HCT116 (cell line): ENCODE measurements around the gene DYNC1I1. TPM values are rescaled to one million over a fixed set of nuclear protein-coding genes. Genes with fewer than 3 reads are reported as not detected.

Source experiments
- ATAC-seq: fragments of 200-7000 bp; cut with Tn5 transposase; 2 replicates; pipeline ENCODE4 v1.9.1; 2020; ENCODE audit warnings: mild to moderate bottlenecking, moderate library complexity
- BruUV-seq: library from RNA; stranded (reverse); fragments of 400-500 nt; replicated peaks from 2 replicates; lab custom pipeline; 2021; lab: Mats Ljungman, UMichigan
- CTCF ChIA-PET: fragments of 300-600 bp; sonication (Branson Sonifier 250); formaldehyde crosslinking; loops from one replicate; lab custom pipeline; 2021; ENCODE audit warnings: antibody characterized with exemption; lab: Charles Lee
- POLR2A ChIA-PET: fragments of 300-600, 350-600 bp; sonication (Branson Sonifier 250); formaldehyde crosslinking; loops from one replicate; lab custom pipeline; 2021; ENCODE audit warnings: antibody characterized with exemption; lab: Charles Lee
- RAD21 ChIA-PET, 2 experiments: fragments of 300-600 bp; sonication (Branson Sonifier 250); formaldehyde crosslinking; loops; one replicate each; lab custom pipeline; 2023; ENCODE audit warnings: low total read pairs in 2 of 2; ENCODE audit not compliant: uncharacterized antibody in 2 of 2, unreplicated experiment in 2 of 2, low non-redundant PET in 1 of 2; lab: Charles Lee
- DNase-seq: peaks from one replicate; pipeline ENCODE4 v3.0.0-alpha.2; 2010; ENCODE audit warnings: low read depth, low spot score
- H2AFZ ChIP-seq: fragments of 200-600 bp; shearing (Covaris generic), sonication (generic); 2 replicates; pipeline ENCODE4 v1.6.1; 2017; ENCODE audit warnings: low read depth, mixed run types, mixed read lengths, antibody characterized with exemption, low read length; ENCODE audit not compliant: poor library complexity, severe bottlenecking
- H3K27ac ChIP-seq: 2 replicates; pipeline ENCODE4 v1.5.1; 2012; ENCODE audit warnings: low read depth, low read length
- H3K27me3 ChIP-seq: fragments of 200-600 bp; sonication (generic); 2 replicates; pipeline ENCODE4 v1.6.1; 2016; ENCODE audit warnings: mixed run types, low read length, mixed read lengths; ENCODE audit not compliant: insufficient read depth
- H3K36me3 ChIP-seq, 2 experiments: fragments of 200-500 bp in 1 of 2; fragments of 200-600 bp in 1 of 2; sonication (Bioruptor generic) in 1 of 2; sonication (generic) in 1 of 2; 2 replicates each; pipeline versions ENCODE4 v1.5.1 to v1.6.1; 2014 to 2016; ENCODE audit warnings: low read length in 2 of 2, inconsistent platforms in 1 of 2, mixed read lengths in 1 of 2, mixed run types in 1 of 2; ENCODE audit not compliant: insufficient read depth in 2 of 2, control insufficient read depth in 1 of 2
- H3K4me1 ChIP-seq, 2 experiments: fragments of 200-600 bp in 1 of 2; sonication (generic) in 1 of 2; 2 replicates each; pipeline versions ENCODE4 v1.5.1 to v1.6.1; 2012 to 2017; ENCODE audit warnings: low read length in 2 of 2, inconsistent platforms in 1 of 2, mild to moderate bottlenecking in 1 of 2, mixed read lengths in 1 of 2, mixed run types in 1 of 2, moderate library complexity in 1 of 2; ENCODE audit not compliant: insufficient read depth in 2 of 2, control insufficient read depth in 1 of 2
- H3K4me2 ChIP-seq: fragments of 200-600 bp; sonication (generic); 2 replicates; pipeline ENCODE4 v1.6.1; 2017; ENCODE audit warnings: mixed run types, low read length, mixed read lengths
- H3K4me3 ChIP-seq, 2 experiments: fragments of 200-600 bp in 1 of 2; sonication (generic) in 1 of 2; replicated peaks in 1 of 2; 2 replicates each; pipeline ENCODE4 v1.5.1; 2011 to 2016; ENCODE audit warnings: low read length in 2 of 2, control low read depth in 1 of 2, low read depth in 1 of 2, mild to moderate bottlenecking in 1 of 2, mixed read lengths in 1 of 2, mixed run types in 1 of 2
- H3K79me2 ChIP-seq: fragments of 200-600 bp; sonication (generic); 2 replicates; pipeline ENCODE4 v1.6.1; 2017; ENCODE audit warnings: mild to moderate bottlenecking, mixed run types, low read length, moderate library complexity, mixed read lengths; ENCODE audit not compliant: insufficient read depth
- H3K9ac ChIP-seq: fragments of 200-600 bp; sonication (generic); 2 replicates; pipeline ENCODE4 v1.6.1; 2016; ENCODE audit warnings: low read length, mixed read lengths
- H3K9me2 ChIP-seq: fragments of 200-600 bp; sonication (generic), shearing (Covaris generic); 2 replicates; pipeline ENCODE4 v1.6.1; 2017; ENCODE audit warnings: mixed run types, mild to moderate bottlenecking, moderate library complexity; ENCODE audit not compliant: insufficient read depth
- H3K9me3 ChIP-seq, 2 experiments: fragments of 200-500 bp in 1 of 2; fragments of 200-600 bp in 1 of 2; sonication (Bioruptor generic) in 1 of 2; sonication (generic) in 1 of 2; 2 replicates each; pipeline ENCODE4 v1.6.1; 2014 to 2017; ENCODE audit warnings: low read length in 2 of 2, mixed read lengths in 2 of 2, inconsistent platforms in 1 of 2, low read depth in 1 of 2, mild to moderate bottlenecking in 1 of 2, mixed run types in 1 of 2, moderate library complexity in 1 of 2; ENCODE audit not compliant: control insufficient read depth in 1 of 2, insufficient read depth in 1 of 2
- H4K20me1 ChIP-seq: fragments of 200-600 bp; sonication (generic), shearing (Covaris generic); 2 replicates; pipeline ENCODE4 v1.6.1; 2017; ENCODE audit warnings: mixed run types, mild to moderate bottlenecking, moderate library complexity; ENCODE audit not compliant: insufficient read depth
- CBX3 ChIP-seq: IDR thresholded peaks from 2 replicates; pipeline ENCODE4 v1.6.1; 2012; ENCODE audit warnings: low read depth
- CEBPB ChIP-seq: IDR thresholded peaks from 2 replicates; pipeline ENCODE4 v1.6.1; 2012; ENCODE audit warnings: low read depth
- EZH2 ChIP-seq: fragments of 200-600 bp; sonication (generic); IDR thresholded peaks from 2 replicates; pipeline ENCODE4 v1.6.1; 2017; ENCODE audit warnings: antibody characterized with exemption, mixed run types
- EZH2phosphoT487 ChIP-seq: fragments of 200-600 bp; IDR thresholded peaks from 2 replicates; pipeline ENCODE4 v1.6.1; 2018; ENCODE audit warnings: antibody characterized with exemption, borderline replicate concordance
- FOSL1 ChIP-seq: IDR thresholded peaks from 2 replicates; pipeline ENCODE4 v1.6.1; 2012; ENCODE audit warnings: low read depth
- JUND ChIP-seq: IDR thresholded peaks from 2 replicates; pipeline ENCODE4 v1.6.1; 2012
- POLR2A ChIP-seq: IDR thresholded peaks from 2 replicates; pipeline ENCODE4 v1.7.0; 2011; ENCODE audit warnings: borderline replicate concordance; ENCODE audit not compliant: insufficient read depth, insufficient read length; ENCODE audit errors: extremely low read depth
- POLR2AphosphoS5 ChIP-seq: IDR thresholded peaks from 2 replicates; pipeline ENCODE4 v1.6.1; 2011; ENCODE audit warnings: mild to moderate bottlenecking, low read depth, low read length, moderate library complexity
- SIN3A ChIP-seq: IDR thresholded peaks from 2 replicates; pipeline ENCODE4 v1.6.1; 2012; ENCODE audit warnings: low read depth
- SP1 ChIP-seq: IDR thresholded peaks from 2 replicates; pipeline ENCODE4 v1.6.1; 2012; ENCODE audit warnings: low read depth
- TCF7L2 ChIP-seq: IDR thresholded peaks from 2 replicates; pipeline ENCODE4 v1.7.0; 2011; ENCODE audit warnings: borderline replicate concordance, inconsistent platforms; ENCODE audit not compliant: insufficient read depth, insufficient read length; ENCODE audit errors: extremely low read depth
- ZFX ChIP-seq: fragments of 450-650 bp; IDR thresholded peaks from 2 replicates; pipeline ENCODE4 v1.6.1; 2017
- intact Hi-C: fragments of 100-400 bp; cut with micrococcal nuclease; formaldehyde crosslinking; loops from 2 replicates; pipeline ENCODE4 v1.10.0; 2022
- total RNA-seq: library from RNA; stranded (reverse); gene quantifications from one replicate; pipeline ENCODE4 v1.2.1, GENCODE V29; 2021; ENCODE audit not compliant: unreplicated experiment
- TF ChIP-seq, protein P1 (sequence below): IDR thresholded peaks from 2 replicates; pipeline ENCODE4 v1.6.1; 2012
- TF ChIP-seq, protein P2 (sequence below): IDR thresholded peaks from 2 replicates; pipeline ENCODE4 v1.6.1; 2012
- TF ChIP-seq, protein P3 (sequence below), 3 experiments: fragments of 200-600 bp in 1 of 3; sonication (generic) in 1 of 3; IDR thresholded peaks in 2 of 3; conservative IDR thresholded peaks in 1 of 3; 2 replicates each; pipeline ENCODE4 v1.5.1; 2012 to 2017; ENCODE audit warnings: low read depth in 2 of 3, low read length in 2 of 3, antibody characterized with exemption in 1 of 3, borderline replicate concordance in 1 of 3, control low read depth in 1 of 3, mild to moderate bottlenecking in 1 of 3, mixed read lengths in 1 of 3, mixed run types in 1 of 3, moderate library complexity in 1 of 3; ENCODE audit not compliant: insufficient read depth in 1 of 3
- TF ChIP-seq, protein P4 (sequence below): IDR thresholded peaks from 2 replicates; pipeline ENCODE4 v1.6.1; 2012; ENCODE audit warnings: low read depth

The DYNC1I1 gene
- total RNA-seq, 1 experiment from 2014 or later = not detected

DNA sequence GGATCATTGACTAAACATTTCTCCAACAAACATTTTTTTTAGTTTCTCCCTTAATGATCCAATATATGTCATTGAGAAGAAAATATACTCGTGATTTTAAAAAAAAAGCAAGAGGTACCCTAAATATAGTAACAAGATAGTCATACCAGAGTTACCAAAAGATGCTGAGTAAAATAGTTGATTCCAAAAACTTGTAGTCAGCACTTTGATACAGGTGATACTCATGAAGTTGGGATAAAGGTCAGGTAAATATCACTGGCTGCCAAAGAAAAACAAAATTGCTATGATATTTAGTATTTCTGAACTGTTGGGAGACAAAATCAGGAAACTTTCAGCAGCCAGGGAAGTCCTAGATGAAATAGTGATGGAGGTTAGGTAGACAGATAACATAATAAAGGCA is 225.3 kb downstream of the DYNC1I1 start:
- Histone ChIP-seq H3K9ac (no peak overlapping the region), H3K27ac (no peak overlapping the region), H3K4me3 (no peak overlapping the region), H3K9me2 (no peaks in the 10 kb centered on the region), H3K9me3 (no peaks in the 10 kb centered on the region), H3K27me3 (peaks cover 19% of the 10 kb centered on the region), H3K36me3 (no peaks in the 10 kb centered on the region), H3K79me2 (no peaks in the 10 kb centered on the region), H3K4me2 (no peak overlapping the region), H2AFZ (no peak overlapping the region), H4K20me1 (no peaks in the 10 kb centered on the region), H3K4me1 (no peaks in the 10 kb centered on the region)
- DNase-seq (no peak), ATAC-seq (no peak)
- BruUV-seq = no TSS peak
- CTCF ChIA-PET = no interaction called here
- TF ChIP-seq POLR2A (no peak), JUND (no peak), FOSL1 (no peak), CBX3 (no peak), ZFX (no peak), CEBPB (no peak), TCF7L2 (no peak)
- TF ChIP-seq, protein P1, sequence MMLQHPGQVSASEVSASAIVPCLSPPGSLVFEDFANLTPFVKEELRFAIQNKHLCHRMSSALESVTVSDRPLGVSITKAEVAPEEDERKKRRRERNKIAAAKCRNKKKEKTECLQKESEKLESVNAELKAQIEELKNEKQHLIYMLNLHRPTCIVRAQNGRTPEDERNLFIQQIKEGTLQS = no peak
- TF ChIP-seq, protein P2, sequence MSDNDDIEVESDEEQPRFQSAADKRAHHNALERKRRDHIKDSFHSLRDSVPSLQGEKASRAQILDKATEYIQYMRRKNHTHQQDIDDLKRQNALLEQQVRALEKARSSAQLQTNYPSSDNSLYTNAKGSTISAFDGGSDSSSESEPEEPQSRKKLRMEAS = no peak
- POLR2A ChIA-PET = no interaction called here
- intact Hi-C loops = no loop called here
- RAD21 ChIA-PET = no interaction called here

DNA sequence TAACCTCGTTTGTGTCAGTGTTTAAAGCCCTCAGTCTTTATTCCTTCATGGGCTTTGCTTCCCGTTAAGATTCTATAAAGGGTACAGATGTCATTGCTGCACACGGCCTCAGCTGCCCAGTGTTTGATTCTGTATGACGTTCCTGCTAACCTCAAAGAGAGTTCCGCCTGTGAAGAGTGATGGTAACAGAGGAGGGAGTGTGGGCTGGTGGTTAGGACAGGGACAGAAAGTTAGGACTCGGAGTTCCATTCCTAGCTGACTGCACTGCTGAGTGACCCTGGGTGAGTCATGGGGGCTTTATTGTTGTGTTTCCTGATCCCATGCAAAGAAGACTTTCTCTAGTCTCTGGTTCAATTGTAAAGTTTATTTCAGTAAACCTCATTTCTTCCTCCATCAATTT is 227.1 kb downstream of the DYNC1I1 start:
- H3K9me2 ChIP-seq = no peaks in the 10 kb centered on the region
- no peak overlapping the region for H3K4me2 ChIP-seq
- no peak overlapping the region for H3K27ac ChIP-seq
- H4K20me1 ChIP-seq = no peaks in the 10 kb centered on the region
- H3K27me3 ChIP-seq = peaks cover 37% of the 10 kb centered on the region
- H3K36me3 ChIP-seq = no peaks in the 10 kb centered on the region
- BruUV-seq = no TSS peak
- intact Hi-C loops = no loop called here
- no peak overlapping the region for H2AFZ ChIP-seq
- no peak for ATAC-seq
- H3K9ac ChIP-seq = no peak overlapping the region
- POLR2A ChIA-PET = no interaction called here
- no peak overlapping the region for H3K4me3 ChIP-seq
- no peaks in the 10 kb centered on the region for H3K9me3 ChIP-seq
- no peaks in the 10 kb centered on the region for H3K4me1 ChIP-seq
- H3K79me2 ChIP-seq = no peaks in the 10 kb centered on the region
- no peak for DNase-seq
- RAD21 ChIA-PET = no interaction called here
- CTCF ChIA-PET = no interaction called here
- TF ChIP-seq CBX3 (no peak), EZH2 (no peak), SP1 (no peak), POLR2AphosphoS5 (no peak), CEBPB (no peak), ZFX (no peak), EZH2phosphoT487 (no peak), JUND (no peak), SIN3A (no peak), TCF7L2 (no peak)
- TF ChIP-seq, protein P1 = no peak
- TF ChIP-seq, protein P3, sequence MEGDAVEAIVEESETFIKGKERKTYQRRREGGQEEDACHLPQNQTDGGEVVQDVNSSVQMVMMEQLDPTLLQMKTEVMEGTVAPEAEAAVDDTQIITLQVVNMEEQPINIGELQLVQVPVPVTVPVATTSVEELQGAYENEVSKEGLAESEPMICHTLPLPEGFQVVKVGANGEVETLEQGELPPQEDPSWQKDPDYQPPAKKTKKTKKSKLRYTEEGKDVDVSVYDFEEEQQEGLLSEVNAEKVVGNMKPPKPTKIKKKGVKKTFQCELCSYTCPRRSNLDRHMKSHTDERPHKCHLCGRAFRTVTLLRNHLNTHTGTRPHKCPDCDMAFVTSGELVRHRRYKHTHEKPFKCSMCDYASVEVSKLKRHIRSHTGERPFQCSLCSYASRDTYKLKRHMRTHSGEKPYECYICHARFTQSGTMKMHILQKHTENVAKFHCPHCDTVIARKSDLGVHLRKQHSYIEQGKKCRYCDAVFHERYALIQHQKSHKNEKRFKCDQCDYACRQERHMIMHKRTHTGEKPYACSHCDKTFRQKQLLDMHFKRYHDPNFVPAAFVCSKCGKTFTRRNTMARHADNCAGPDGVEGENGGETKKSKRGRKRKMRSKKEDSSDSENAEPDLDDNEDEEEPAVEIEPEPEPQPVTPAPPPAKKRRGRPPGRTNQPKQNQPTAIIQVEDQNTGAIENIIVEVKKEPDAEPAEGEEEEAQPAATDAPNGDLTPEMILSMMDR (IDR thresholded peaks at IDR 0.05 in 2 of 3, conservative IDR thresholded peaks at IDR 0.05 in 1 of 3; ENCODE audit: borderline replicate concordance in 1 of 3, insufficient read depth in 1 of 3, low read depth in 2 of 3, low read length in 2 of 3) = no peak
- TF ChIP-seq, protein P4, sequence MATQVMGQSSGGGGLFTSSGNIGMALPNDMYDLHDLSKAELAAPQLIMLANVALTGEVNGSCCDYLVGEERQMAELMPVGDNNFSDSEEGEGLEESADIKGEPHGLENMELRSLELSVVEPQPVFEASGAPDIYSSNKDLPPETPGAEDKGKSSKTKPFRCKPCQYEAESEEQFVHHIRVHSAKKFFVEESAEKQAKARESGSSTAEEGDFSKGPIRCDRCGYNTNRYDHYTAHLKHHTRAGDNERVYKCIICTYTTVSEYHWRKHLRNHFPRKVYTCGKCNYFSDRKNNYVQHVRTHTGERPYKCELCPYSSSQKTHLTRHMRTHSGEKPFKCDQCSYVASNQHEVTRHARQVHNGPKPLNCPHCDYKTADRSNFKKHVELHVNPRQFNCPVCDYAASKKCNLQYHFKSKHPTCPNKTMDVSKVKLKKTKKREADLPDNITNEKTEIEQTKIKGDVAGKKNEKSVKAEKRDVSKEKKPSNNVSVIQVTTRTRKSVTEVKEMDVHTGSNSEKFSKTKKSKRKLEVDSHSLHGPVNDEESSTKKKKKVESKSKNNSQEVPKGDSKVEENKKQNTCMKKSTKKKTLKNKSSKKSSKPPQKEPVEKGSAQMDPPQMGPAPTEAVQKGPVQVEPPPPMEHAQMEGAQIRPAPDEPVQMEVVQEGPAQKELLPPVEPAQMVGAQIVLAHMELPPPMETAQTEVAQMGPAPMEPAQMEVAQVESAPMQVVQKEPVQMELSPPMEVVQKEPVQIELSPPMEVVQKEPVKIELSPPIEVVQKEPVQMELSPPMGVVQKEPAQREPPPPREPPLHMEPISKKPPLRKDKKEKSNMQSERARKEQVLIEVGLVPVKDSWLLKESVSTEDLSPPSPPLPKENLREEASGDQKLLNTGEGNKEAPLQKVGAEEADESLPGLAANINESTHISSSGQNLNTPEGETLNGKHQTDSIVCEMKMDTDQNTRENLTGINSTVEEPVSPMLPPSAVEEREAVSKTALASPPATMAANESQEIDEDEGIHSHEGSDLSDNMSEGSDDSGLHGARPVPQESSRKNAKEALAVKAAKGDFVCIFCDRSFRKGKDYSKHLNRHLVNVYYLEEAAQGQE = no peak
